AML-193 (cell line): Measurements from ENCODE around the gene AQP10.
"Not testable (repeated sequence)": the region's sequence is repeated elsewhere in the genome, so short reads cannot be mapped to it uniquely, and the experiment has no call there.

ENCODE experiments used
- DNase-seq, 2 experiments: peaks; one replicate each; lab custom pipeline; 2025; lab: John Stamatoyannopoulos, UW

AQP10 gene

GRCh38 chr1:154324669-154325582 lies 4.0 kb downstream of the AQP10 start, which contains the start of gene ATP8B2:
TSS of gene ATP8B2 (plus strand) at chr1:154325525. CDS start at chr1:154328142, 2,617 bp downstream.
- DNase-seq, result peak; percentile 22 to 24

DNA sequence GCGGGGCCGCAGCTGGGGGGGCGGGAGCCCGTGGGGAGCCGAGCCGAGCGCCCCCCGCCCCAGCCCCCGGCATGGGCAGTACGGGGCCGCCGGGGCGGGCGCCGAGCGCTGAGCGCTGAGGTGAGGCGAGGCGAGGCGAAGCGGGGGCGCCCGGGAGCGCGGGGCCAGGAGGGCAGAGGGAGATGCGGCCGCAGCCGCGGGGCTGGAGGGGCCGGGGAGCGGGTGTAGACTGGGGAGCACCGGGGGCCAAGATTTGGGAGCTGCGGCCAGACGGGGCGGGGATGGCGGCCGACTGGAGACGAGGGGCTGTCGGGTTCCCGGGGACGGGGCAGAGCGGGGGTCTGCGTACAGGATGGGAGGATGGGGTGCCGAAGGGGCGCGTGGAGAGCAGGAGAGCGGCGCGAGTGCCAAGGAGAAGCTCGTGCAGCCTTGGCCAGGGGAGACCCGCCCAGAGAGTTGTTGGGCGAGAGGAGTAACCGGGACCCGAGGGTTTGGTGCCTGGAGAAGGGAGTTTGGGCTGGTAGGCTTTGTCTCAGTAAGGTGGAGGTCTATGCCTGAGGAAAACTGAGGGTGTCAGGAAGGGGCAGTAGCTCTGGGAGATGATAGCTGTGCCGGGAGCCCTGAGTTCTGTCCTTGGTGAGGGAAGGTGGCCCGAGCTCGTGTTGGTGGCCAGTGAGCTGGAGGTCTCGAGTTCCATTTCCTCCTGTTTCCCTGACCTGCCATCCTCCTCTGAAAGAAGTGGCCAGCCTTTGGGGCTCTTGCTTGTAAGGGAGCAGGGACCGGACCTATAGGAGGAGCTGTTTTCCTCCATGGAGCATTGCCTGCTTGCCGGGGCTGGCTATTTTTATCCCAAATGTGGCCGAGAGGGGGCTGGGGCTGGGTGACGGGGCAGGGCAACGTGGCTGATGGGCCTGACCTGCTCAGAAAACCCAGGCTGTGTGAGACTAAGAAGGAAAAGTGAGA lies 5.0 kb downstream of the AQP10 start:
- DNase-seq, result peak; percentile 3 to 12

GRCh38 chr1:154326546-154327465 lies 5.9 kb downstream of the AQP10 start:
- no peak for DNase-seq

DNA sequence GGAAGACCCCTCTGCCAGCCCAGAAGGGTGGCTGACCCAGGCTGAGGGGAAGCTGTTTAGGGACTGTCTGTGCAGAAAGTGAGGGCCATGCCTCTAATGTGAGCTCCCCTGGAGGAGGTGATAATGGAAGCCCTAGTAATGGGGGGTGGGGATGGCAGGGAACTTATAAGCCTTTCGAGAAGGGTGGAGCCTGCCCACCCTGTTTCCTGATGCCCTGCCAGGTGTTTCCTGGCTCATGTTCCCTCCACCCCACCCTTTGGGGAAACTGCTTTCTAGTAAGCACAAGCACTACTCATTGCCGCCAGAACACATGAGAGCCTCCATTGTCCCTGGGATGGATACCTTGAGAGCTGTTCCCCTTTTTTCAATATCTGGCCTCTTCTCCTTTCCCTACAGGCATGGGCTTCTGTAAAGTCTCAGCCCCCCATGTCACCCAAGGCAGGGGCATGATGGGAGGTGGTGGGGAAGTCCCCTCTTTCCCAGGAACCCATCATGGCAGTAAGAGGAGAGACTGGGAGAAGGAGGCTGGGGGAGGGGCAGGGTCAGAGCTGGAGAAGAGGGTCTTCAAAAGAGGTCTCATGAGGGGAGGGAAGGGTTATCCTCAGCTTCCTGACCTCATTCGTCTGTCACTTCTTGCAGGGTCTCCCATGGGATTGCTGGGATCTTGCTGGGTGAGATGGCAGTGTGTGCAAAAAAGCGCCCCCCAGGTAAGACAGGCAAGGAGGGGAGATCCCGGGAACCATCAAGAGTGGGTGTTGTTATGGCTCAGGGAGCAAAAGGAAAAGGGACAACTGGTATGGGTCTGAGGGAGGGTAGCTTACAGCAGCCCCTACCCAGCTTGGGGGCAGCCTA lies 6.8 kb downstream of the AQP10 start:
- DNase-seq, result no peak

GRCh38 chr1:154328318-154329151 lies 7.6 kb downstream of the AQP10 start:
- no peak for DNase-seq

DNA sequence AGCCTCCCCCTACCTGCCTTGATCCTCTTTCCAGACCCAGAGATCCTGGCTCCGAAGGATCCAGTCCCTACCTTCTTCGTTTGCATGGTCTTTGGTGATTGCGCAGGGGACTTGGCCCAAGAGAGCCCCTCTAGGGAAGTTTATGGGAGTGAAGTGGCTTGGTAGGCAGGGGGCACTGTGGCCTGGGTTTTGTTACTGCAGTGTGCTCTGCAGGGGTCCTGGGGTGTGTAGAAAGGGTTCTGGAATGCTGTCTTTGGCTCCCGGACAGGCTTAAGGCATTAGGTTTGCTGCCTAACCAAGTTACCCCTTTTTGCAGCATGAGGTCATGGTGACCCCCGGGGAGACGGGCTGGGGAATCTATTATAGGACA lies 8.2 kb downstream of the AQP10 start:
- DNase-seq, result no peak

- DNase-seq, result no peak
Observed at GRCh38 chr1:154329551-154330131, 8.7 kb downstream of the AQP10 start.

- DNase-seq, result no peak
Observed at GRCh38 chr1:154330669-154331068, 9.8 kb downstream of the AQP10 start.

DNA sequence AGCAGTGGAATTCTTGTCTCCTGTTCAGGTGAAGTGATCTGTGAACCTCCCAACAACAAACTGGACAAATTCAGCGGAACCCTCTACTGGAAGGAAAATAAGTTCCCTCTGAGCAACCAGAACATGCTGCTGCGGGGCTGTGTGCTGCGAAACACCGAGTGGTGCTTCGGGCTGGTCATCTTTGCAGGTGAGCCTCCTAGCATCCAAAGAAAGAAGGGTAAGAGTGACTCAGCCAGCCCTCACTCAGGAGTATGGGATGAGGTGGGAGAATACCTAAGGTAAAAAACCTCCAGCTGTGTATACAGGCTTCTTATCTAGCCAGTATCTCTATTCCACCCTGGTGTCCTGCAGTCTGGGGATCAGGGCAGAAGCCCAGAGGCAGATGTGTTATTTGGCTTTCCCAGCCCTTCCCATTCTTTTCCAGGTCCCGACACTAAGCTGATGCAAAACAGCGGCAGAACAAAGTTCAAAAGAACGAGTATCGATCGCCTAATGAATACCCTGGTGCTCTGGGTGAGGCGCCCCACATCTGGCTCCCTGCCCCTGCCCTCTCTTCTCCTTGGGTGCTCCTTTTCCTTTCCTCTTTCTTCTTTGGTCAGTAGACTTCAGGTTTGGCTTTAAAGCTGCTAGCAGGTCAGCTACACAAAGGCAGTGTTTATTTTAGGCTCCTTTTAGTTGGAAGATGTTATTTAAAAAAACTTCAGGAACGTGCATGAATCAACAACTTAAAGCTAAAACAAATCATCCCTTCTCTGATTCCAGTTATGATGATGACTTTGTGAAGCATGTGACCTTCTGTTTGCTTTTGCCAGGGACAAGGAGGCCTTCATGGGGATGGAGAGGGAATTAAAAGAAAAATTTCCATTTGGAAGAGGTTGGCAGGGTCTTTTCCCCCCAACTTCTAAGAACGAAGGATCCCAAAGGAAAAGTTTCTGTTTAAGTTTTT lies 13.5 kb downstream of the AQP10 start:
- no peak for DNase-seq

DNA sequence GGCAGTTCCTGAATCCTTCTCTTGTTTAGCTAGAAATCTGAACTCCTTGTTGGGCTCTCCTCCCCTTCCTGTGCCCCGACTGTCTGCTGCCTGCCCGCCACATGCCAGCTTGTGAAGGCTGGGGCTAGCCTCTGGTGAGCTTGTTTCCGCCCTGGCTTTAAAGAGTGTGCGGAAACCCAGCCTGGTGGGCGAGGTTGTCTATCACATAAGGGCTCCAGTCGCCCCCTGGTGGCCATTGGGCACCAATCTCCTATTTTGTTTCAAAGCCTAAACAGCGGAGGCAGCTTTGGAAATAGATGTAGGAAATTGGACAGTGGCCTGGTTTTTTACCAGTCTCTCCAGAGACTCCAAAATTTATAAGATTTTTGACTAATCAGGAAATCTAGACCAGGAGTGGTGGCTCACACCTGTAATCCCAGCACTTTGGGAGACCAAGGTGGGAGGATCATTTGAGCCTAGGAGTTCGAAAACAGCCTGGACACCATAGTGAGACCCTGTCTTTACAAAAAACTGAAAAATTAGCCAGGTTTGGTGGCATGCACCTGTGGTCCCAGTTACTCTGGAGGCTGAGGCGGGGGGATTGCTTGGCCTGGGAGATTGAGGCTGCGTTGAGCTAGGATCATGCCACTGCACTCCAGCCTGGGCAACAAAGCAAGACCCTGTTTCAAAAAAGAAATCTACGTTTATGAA lies 14.3 kb downstream of the AQP10 start:
- peak; percentile 53 to 56 for DNase-seq

DNA sequence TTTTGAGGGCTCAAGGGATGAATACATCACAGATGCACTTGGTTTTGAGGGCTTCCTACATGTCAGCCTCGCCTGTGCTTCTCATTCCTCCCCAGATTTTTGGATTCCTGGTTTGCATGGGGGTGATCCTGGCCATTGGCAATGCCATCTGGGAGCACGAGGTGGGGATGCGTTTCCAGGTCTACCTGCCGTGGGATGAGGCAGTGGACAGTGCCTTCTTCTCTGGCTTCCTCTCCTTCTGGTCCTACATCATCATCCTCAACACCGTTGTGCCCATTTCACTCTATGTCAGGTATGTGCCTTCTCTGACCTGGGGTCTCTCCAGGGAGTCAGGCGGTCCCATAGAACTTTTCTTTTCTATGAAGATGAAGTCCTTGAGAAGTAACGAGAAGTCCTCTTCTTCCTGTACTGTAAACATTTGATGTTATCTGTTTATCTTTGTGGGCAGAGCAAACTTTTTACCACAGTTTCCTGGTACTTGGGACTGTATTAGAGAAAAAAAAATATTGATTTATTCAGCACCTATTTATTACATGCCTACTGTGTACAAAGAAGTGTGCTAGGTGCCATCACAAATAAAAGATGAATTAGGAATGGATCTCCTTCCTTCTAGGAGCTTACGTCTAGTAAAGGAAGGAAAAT lies 16.5 kb downstream of the AQP10 start:
- no peak for DNase-seq

DNA sequence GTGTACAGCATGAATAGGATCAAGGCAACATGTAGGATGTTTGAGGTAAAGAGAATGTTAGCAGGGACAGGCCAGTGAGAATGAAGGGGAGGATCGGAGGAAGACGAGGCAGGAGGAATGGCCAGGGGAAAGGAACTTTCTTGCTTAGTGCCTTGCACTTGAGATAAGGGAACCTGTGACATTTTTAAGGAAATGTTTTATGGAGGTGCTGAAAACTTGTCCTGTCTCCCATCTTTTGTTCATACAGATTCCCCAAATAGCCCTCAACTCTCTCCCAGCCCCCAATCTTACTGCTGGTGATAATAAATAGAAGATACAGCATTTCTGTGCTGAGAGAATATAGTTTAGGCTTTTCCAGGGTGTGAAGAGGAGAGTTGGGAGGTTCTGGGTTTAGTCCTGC lies 18.0 kb downstream of the AQP10 start:
- no peak for DNase-seq

DNA sequence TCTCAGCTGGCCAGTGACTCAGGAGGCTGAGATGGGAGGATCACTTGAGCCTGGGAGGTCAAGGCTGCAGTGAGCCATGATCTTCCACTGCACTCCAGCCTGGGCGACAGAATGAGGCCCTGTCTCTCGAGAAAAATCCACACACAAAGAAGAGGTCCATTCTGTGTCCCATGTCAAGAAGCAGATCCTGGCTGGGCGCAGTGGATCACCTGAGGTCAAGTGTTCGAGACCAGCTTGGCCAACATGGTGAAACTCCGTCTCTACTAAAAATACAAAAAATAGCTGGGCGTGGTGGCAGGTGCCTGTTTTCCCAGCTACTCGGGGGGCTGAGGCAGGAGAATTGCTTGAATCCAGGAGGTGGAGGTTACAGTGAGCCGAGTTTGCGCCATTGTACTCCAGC lies 20.5 kb downstream of the AQP10 start:
- not testable (repeated sequence) for DNase-seq

DNA sequence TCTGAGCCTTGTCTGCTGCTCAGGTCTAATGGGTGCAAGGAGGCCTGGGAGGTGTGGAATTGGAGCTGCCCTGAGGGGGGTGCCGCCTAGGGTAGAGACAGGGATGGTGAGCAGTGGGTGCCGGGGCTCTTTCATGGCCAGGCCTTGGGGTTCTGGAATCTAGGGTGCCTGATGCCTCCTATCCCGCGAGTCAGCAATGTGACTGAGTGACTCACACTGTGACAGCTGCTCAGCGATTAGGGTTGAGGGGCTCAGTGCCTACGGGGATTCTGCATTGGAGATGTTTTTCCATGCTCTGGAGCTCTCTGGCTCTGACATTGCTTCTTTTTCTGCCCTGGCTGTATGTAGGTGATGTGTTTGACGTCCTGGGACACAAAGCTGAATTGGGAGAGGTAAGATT lies 21.2 kb downstream of the AQP10 start:
- no peak for DNase-seq

- no peak for DNase-seq
Observed at GRCh38 chr1:154342836-154343472, 22.1 kb downstream of the AQP10 start.
